Epithelial cell of prostate (primary cell): ENCODE measurements around the gene GMPPB.
"Not testable (repeated sequence)": the region's sequence is repeated elsewhere in the genome, so short reads cannot be mapped to it uniquely, and the experiment has no call there.

Experiments
- DNase-seq: peaks from one replicate; pipeline ENCODE4 v3.0.0-alpha.2; 2011; ENCODE audit warnings: low read depth, low spot score
- H3K27ac ChIP-seq: fragments of 450-650 bp; 2 replicates; pipeline ENCODE4 v1.5.1; 2017; ENCODE audit warnings: mild to moderate bottlenecking

The GMPPB gene

GRCh38 chr3:49723628-49724551 lies at the start of gene GMPPB:
GMPPB (minus strand) TSS chr3:49723951; CDS start chr3:49723726, 225 bp downstream.
- peak within 1 kb of the TSS; percentile 85 for H3K27ac ChIP-seq
- peak; percentile 79 for DNase-seq

- H3K27ac ChIP-seq: no peak overlapping the region
- no peak for DNase-seq
Measured at GRCh38 chr3:49772703-49773102, 49.0 kb upstream of the GMPPB start.

- no peak overlapping the region for H3K27ac ChIP-seq
- no peak for DNase-seq
Measured at GRCh38 chr3:49771340-49771938, 47.7 kb upstream of the GMPPB start.

- H3K27ac ChIP-seq: no peak overlapping the region
- DNase-seq: no peak
Measured at GRCh38 chr3:49769926-49770325, 46.2 kb upstream of the GMPPB start.

- no peak overlapping the region for H3K27ac ChIP-seq
Measured at GRCh38 chr3:49769286-49769915, 45.6 kb upstream of the GMPPB start.

GRCh38 chr3:49763981-49764380 lies 40.2 kb upstream of the GMPPB start:
- H3K27ac ChIP-seq: no peak overlapping the region
- no peak for DNase-seq

More at GRCh38 chr3:49769286-49769915, 45.6 kb upstream of the GMPPB start:
- no peak for DNase-seq

- no peak for DNase-seq
- H3K27ac ChIP-seq: no peak overlapping the region
Measured at GRCh38 chr3:49761661-49762060, 37.9 kb upstream of the GMPPB start.

- H3K27ac ChIP-seq: no peak overlapping the region
- no peak for DNase-seq
Measured at GRCh38 chr3:49759226-49759625, 35.5 kb upstream of the GMPPB start.

- DNase-seq: no peak
- H3K27ac ChIP-seq: no peak overlapping the region
Measured at GRCh38 chr3:49757197-49757596, 33.4 kb upstream of the GMPPB start.

GRCh38 chr3:49756036-49756435 lies 32.3 kb upstream of the GMPPB start:
- H3K27ac ChIP-seq: no peak overlapping the region
- no peak for DNase-seq

GRCh38 chr3:49754536-49754935 lies 30.8 kb upstream of the GMPPB start:
- no peak overlapping the region for H3K27ac ChIP-seq

GRCh38 chr3:49751501-49751900 lies 27.8 kb upstream of the GMPPB start:
- H3K27ac ChIP-seq: no peak overlapping the region
- no peak for DNase-seq

More at GRCh38 chr3:49754536-49754935, 30.8 kb upstream of the GMPPB start:
- DNase-seq: no peak

- no peak overlapping the region for H3K27ac ChIP-seq
- no peak for DNase-seq
Measured at GRCh38 chr3:49750056-49750455, 26.3 kb upstream of the GMPPB start.

GRCh38 chr3:49748874-49749273 lies 25.1 kb upstream of the GMPPB start:
- H3K27ac ChIP-seq: peak overlapping the region; percentile 44
- DNase-seq: not testable (repeated sequence)

- peak overlapping the region; percentile 44 for H3K27ac ChIP-seq
- no peak for DNase-seq
Measured at GRCh38 chr3:49747792-49748480, 24.2 kb upstream of the GMPPB start.

- no peak overlapping the region for H3K27ac ChIP-seq
- DNase-seq: peak; percentile 60
Measured at GRCh38 chr3:49745986-49746385, 22.2 kb upstream of the GMPPB start.

- no peak overlapping the region for H3K27ac ChIP-seq
- DNase-seq: no peak
Measured at GRCh38 chr3:49740427-49740826, 16.7 kb upstream of the GMPPB start.

- H3K27ac ChIP-seq: no peak overlapping the region
- DNase-seq: no peak
Measured at GRCh38 chr3:49738067-49738713, 14.4 kb upstream of the GMPPB start.

GRCh38 chr3:49734752-49735151 lies 11.0 kb upstream of the GMPPB start:
- no peak overlapping the region for H3K27ac ChIP-seq
- DNase-seq: no peak

GRCh38 chr3:49733551-49733950 lies 9.8 kb upstream of the GMPPB start:
- no peak for DNase-seq
- H3K27ac ChIP-seq: no peak overlapping the region
